Stomach (tissue), 4 donors: Measurements from ENCODE around the gene GOLM1.
"Not testable (repeated sequence)": the region's sequence is repeated elsewhere in the genome, so short reads cannot be mapped to it uniquely, and the experiment has no call there.

ENCODE experiments used
- POLR2A ChIP-seq, 4 donors: fragments of 450-650 bp; IDR thresholded peaks; one replicate each; pipeline ENCODE4 v1.6.1; 2016; ENCODE audit warnings: antibody characterized with exemption in 4 of 4, control low read depth in 2 of 4, mild to moderate bottlenecking in 1 of 4, moderate library complexity in 1 of 4
- POLR2AphosphoS5 ChIP-seq, 3 donors: sonication (generic); formaldehyde crosslinking; IDR thresholded peaks; one replicate each; pipeline ENCODE4 v1.6.1; 2016; ENCODE audit warnings: antibody characterized with exemption in 3 of 3
- TF ChIP-seq, protein P1 (sequence below), 7 experiments: fragments of 450-650 bp in 4 of 7; fragments of 200-600 bp in 3 of 7; sonication (generic) in 3 of 7; IDR thresholded peaks; one replicate each; pipeline ENCODE4 v1.5.1; 2016 to 2019; ENCODE audit warnings: antibody characterized with exemption in 7 of 7, control low read depth in 2 of 7, mild to moderate bottlenecking in 1 of 7

- not testable (repeated sequence) for TF ChIP-seq POLR2AphosphoS5, POLR2A (IDR thresholded peaks at IDR 0.05)
- TF ChIP-seq, protein P1, sequence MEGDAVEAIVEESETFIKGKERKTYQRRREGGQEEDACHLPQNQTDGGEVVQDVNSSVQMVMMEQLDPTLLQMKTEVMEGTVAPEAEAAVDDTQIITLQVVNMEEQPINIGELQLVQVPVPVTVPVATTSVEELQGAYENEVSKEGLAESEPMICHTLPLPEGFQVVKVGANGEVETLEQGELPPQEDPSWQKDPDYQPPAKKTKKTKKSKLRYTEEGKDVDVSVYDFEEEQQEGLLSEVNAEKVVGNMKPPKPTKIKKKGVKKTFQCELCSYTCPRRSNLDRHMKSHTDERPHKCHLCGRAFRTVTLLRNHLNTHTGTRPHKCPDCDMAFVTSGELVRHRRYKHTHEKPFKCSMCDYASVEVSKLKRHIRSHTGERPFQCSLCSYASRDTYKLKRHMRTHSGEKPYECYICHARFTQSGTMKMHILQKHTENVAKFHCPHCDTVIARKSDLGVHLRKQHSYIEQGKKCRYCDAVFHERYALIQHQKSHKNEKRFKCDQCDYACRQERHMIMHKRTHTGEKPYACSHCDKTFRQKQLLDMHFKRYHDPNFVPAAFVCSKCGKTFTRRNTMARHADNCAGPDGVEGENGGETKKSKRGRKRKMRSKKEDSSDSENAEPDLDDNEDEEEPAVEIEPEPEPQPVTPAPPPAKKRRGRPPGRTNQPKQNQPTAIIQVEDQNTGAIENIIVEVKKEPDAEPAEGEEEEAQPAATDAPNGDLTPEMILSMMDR (IDR thresholded peaks at IDR 0.05): not testable (repeated sequence)
Measured at GRCh38 chr9:86145960-86146359, 46.6 kb upstream of the GOLM1 start.
